ENCODE results near the gene CENPQ. TPM values are rescaled to one million over a fixed set of nuclear protein-coding genes. Genes with fewer than 3 reads are reported as not detected.

The CENPQ gene
- total and polyA plus RNA-seq, 2 of the 13 experiments (the other 11 are each of a cell fraction or from before 2014, with no cell fraction given): 9.1 to 20.1 TPM

DNA sequence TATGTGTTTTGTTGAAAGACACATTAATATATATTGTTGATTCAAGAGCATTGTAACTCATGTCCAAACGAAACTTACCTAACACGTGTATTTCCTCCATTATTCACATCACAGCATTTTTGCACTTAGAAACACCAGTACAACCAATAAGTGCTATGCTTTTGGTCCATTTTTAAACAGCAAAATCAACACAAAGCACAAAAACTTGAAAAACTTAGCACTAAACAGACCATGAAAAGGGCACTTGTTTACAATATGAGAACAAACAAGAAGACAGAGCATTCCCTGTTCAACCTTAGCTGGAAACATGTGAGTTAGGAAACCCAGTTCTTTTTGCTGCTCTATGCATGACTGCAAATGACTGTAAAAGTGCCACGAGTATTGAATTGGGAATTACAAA lies 46.2 kb downstream of the CENPQ start (continued):
- TF ChIP-seq FOXO1 (CRISPR knock-in tag; IDR thresholded peaks at IDR 0.05) (no peak), ZFY (CRISPR knock-in tag; IDR thresholded peaks at IDR 0.05) (no peak), ZNF234 (CRISPR knock-in tag; conservative IDR thresholded peaks at IDR 0.05) (no peak), RXRB (CRISPR knock-in tag; IDR thresholded peaks at IDR 0.05; ENCODE audit: borderline replicate concordance) (peak; percentile 32; the same call in 1 of the 2 replicates), KAT7 (CRISPR knock-in tag; IDR thresholded peaks at IDR 0.05; ENCODE audit: borderline replicate concordance) (no peak), ARID2 (CRISPR knock-in tag; IDR thresholded peaks at IDR 0.05; ENCODE audit: borderline replicate concordance) (no peak), SNAI1 (CRISPR knock-in tag; IDR thresholded peaks at IDR 0.05; ENCODE audit: borderline replicate concordance) (no peak), RNF2 (conservative IDR thresholded peaks at IDR 0.05; ENCODE audit: low read depth) (no peak), DRAP1 (CRISPR knock-in tag; IDR thresholded peaks at IDR 0.05) (0 out of 2 replicates have a peak, but pooled peaks have one; percentile 41), THAP7 (CRISPR knock-in tag; IDR thresholded peaks at IDR 0.05) (no peak), ERF (CRISPR knock-in tag; IDR thresholded peaks at IDR 0.05) (no peak; the same call in 1 of the 2 replicates), ZXDC (CRISPR knock-in tag; IDR thresholded peaks at IDR 0.05) (no peak), HMG20A (CRISPR knock-in tag; IDR thresholded peaks at IDR 0.05; ENCODE audit: borderline replicate concordance) (peak; percentile 69; the same call in 1 of the 2 replicates), ZNF713 (CRISPR knock-in tag; IDR thresholded peaks at IDR 0.05) (no peak), ZKSCAN8 (CRISPR knock-in tag; IDR thresholded peaks at IDR 0.05; ENCODE audit: borderline replicate concordance) (0 out of 2 replicates have a peak, but pooled peaks have one; percentile 48), GLI4 (CRISPR knock-in tag; IDR thresholded peaks at IDR 0.05; ENCODE audit: borderline replicate concordance) (no peak), THYN1 (CRISPR knock-in tag; IDR thresholded peaks at IDR 0.05; ENCODE audit: borderline replicate concordance, low read depth) (0 out of 2 replicates have a peak, but pooled peaks have one; percentile 30), ZSCAN9 (CRISPR knock-in tag; IDR thresholded peaks at IDR 0.05; ENCODE audit: borderline replicate concordance) (0 out of 2 replicates have a peak, but pooled peaks have one; percentile 40), ZNF430 (CRISPR knock-in tag; IDR thresholded peaks at IDR 0.05) (no peak), PLSCR1 (CRISPR knock-in tag; IDR thresholded peaks at IDR 0.05; ENCODE audit: borderline replicate concordance) (no peak), SMAD1 (CRISPR knock-in tag; IDR thresholded peaks at IDR 0.05; ENCODE audit: borderline replicate concordance, low read depth) (no peak), ZBTB21 (CRISPR knock-in tag; IDR thresholded peaks at IDR 0.05) (no peak), RAD51 (IDR thresholded peaks at IDR 0.05; ENCODE audit: borderline replicate concordance) (no peak)
- TF ChIP-seq, protein P1, sequence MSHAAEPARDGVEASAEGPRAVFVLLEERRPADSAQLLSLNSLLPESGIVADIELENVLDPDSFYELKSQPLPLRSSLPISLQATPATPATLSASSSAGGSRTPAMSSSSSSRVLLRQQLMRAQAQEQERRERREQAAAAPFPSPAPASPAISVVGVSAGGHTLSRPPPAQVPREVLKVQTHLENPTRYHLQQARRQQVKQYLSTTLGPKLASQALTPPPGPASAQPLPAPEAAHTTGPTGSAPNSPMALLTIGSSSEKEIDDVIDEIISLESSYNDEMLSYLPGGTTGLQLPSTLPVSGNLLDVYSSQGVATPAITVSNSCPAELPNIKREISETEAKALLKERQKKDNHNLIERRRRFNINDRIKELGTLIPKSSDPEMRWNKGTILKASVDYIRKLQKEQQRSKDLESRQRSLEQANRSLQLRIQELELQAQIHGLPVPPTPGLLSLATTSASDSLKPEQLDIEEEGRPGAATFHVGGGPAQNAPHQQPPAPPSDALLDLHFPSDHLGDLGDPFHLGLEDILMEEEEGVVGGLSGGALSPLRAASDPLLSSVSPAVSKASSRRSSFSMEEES (CRISPR knock-in tag; IDR thresholded peaks at IDR 0.05): 0 out of 2 replicates have a peak, but pooled peaks have one; percentile 28
- TF ChIP-seq, protein P2, sequence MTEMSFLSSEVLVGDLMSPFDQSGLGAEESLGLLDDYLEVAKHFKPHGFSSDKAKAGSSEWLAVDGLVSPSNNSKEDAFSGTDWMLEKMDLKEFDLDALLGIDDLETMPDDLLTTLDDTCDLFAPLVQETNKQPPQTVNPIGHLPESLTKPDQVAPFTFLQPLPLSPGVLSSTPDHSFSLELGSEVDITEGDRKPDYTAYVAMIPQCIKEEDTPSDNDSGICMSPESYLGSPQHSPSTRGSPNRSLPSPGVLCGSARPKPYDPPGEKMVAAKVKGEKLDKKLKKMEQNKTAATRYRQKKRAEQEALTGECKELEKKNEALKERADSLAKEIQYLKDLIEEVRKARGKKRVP (CRISPR knock-in tag; IDR thresholded peaks at IDR 0.05): no peak
